ENCODE data around the gene CFAP92.
"Not testable (repeated sequence)": the region's sequence is repeated elsewhere in the genome, so short reads cannot be mapped to it uniquely, and the experiment has no call there.

The CFAP92 gene

GRCh38 chr3:128906031-128906803, 87.7 kb downstream of the CFAP92 start:
- no peak for DNase-seq (ENCODE audit: low read depth, low spot score)

DNA sequence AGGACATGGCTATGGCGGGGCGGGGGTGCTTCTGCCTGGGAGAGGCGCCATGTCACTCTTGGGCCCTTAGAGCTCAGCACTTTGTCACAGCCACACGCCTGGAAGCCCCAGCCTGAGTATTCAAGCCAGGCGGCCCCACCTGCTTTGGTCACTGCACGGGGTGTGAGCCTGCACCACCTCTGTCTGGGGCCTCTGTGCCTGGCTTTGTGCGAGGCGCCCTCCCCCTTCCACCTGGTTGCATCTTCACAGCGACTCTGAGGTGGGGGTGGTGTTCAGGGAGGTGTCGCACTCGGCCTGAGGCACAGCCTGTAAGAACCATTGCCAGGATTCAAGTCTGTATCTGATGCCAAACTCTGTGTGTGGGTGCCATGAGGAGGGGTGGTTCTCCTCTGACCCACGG, 90.4 kb downstream of the CFAP92 start:
- no peak for DNase-seq (ENCODE audit: low read depth, low spot score)

- DNase-seq (ENCODE audit: low read depth, low spot score) = no peak
Observed at GRCh38 chr3:128902426-128902825, 91.5 kb downstream of the CFAP92 start.

DNA sequence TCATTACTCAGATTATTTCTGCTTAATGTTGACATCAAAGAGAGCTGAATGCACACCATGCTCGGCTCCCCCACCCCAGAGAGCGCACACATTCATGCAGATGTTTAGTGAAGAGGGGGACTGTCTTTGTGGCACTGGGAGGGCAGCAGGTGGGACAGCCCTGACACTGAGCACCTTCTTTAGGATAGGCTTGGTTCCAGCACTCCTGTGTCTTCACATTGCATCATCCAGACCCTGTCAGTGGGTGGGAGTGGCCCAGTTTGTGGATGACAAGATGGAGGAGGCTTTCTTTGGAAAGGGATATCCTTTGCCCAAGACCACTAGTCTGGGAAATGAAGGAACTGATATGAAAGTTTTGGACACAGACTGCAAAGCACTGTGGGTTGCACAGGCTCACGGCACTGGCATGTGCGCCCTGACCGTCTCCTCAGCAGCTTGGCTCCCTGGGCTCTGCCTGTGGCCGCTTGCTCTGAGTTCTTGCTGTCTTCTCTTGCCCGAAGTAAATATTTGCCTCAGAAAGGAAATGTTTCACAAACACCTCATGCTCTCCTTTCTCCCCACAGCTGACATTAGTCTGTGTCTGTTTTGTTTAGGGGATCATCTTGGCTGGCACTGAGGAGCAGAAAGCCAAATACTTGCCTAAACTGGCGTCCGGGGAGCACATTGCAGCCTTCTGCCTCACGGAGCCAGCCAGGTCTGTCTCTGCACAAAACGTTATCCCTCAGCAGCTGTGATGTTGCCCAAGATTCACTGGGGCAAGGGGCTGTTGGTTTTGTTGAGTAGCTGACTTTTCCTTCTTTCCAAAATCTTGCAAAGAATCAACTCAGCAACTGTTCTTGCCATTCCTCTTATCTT, 97.8 kb downstream of the CFAP92 start:
- no peak for DNase-seq (ENCODE audit: low read depth, low spot score)

GRCh38 chr3:128889139-128889894, 104.6 kb downstream of the CFAP92 start:
- no peak for DNase-seq (ENCODE audit: low read depth, low spot score)

GRCh38 chr3:128884992-128885391, 108.9 kb downstream of the CFAP92 start:
- DNase-seq (ENCODE audit: low read depth, low spot score) = no peak

GRCh38 chr3:128882719-128883118, 111.2 kb downstream of the CFAP92 start:
- DNase-seq (ENCODE audit: low read depth, low spot score) = no peak

DNA sequence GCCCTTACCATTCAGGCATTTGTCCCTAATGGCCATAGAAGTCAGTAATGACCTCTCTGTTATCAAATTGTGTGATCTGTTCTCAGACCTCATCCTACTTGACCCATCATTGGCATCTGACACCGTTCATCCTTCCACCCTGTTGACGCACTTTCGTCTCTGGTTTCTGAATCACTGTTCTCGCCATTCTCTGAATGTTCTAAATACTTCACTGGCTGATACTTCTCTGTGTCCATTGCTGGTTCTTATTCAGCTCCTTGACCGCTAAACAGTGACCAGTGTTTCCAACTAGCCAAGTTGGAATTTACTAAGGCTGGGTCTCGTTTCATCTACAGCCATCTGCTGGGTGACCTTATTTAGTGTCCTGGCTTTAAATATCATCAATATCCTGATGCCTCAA, 112.3 kb downstream of the CFAP92 start:
- DNase-seq (ENCODE audit: low read depth, low spot score) = no peak

DNA sequence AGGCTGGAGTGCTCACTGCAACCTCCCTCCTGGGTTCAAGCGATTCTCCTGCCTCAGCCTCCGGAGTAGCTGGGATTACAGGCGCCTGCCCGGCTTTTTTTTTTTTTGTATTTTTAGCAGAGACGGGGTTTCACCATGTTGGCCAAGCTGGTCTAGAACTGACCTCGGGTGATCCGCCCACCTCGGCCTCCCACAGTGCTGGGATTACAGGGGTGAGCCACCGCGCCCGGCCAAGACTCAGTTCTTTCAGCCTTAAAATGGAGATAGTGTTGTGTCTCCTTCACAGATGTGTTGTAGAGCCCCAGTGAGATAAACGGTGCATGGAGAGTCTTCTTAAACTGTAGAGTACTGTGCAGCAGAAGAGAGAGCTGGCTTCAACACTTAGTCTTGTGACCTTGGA, 113.4 kb downstream of the CFAP92 start:
- DNase-seq (ENCODE audit: low read depth, low spot score) = not testable (repeated sequence)

DNA sequence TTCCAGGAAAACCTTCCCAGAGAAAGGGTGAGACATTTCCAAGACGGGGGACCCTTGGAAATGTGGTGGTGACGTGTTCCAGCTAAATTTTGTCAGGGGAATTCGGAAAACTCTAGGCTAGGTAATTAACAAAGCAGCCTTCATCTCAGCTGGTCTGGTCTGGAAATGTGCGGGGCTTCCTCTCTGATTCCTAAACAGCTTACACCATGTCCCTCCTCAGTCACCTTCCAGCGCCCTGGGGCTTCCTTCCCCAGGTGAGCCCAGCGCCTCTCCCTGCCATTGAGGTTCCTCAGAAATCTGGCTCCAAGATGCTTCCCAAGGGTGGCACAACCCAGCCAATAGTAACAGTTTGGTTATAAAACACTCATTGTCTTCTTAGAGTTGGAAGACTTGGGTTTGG, 113.9 kb downstream of the CFAP92 start:
- DNase-seq (ENCODE audit: low read depth, low spot score) = no peak

GRCh38 chr3:128879125-128879969, 114.5 kb downstream of the CFAP92 start, which contains the start of gene ACAD9:
Gene ACAD9, plus strand, starts transcription at chr3:128879620. Its CDS starts 72 bp downstream, at chr3:128879692.
- peak; percentile 94 for DNase-seq (ENCODE audit: low read depth, low spot score)

DNA sequence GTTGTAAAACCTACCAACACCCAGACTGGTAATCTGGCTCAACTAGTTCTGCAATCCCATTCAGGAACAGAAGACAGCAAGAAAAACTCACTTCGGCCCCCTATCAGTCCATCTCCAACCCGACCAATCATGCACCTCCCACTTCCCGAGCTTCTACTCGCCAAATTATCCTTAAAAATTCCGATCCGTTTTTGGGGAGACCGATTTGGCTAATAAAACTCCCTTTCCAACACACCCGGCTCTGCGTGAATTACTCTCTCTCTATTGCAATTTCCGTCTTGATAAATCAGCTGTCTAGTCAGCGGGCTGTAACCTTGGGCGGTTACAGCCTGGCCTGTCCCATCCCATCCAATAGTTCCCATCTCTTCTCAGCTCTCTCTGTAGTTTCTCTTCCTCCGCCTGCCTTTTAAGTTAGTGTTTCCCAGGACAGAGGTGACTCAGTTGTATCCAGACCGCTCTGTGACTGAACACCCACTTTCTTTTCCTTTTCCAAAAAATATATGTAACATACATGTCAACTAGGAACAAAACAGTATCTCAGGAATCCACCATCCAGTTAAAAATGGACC, 115.2 kb downstream of the CFAP92 start:
- DNase-seq (ENCODE audit: low read depth, low spot score) = peak; percentile 18

DNA sequence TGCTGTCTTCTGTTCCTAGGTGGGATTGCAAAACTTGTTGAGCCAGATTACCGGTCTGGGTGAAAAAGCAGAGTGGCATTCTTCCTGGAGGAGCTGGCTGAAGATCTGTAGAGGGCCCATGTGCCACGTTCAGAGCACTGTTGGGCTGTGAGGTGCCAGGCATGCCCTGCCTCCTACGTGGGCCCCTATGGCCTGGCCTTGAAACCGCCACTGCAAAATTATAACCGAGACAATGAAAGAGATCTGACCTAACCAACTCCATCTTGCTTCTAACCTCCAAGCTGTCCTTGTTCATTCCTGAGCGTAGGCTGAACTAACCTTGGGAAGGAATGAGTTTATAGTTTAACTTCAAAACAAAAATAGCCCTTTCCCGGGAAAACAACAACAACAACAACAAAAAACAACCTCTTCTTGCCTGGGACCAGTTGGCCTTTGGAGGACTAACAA, 115.8 kb downstream of the CFAP92 start:
- DNase-seq (ENCODE audit: low read depth, low spot score) = no peak

GRCh38 chr3:128875556-128876120, 118.2 kb downstream of the CFAP92 start:
- DNase-seq (ENCODE audit: low read depth, low spot score) = no peak

DNA sequence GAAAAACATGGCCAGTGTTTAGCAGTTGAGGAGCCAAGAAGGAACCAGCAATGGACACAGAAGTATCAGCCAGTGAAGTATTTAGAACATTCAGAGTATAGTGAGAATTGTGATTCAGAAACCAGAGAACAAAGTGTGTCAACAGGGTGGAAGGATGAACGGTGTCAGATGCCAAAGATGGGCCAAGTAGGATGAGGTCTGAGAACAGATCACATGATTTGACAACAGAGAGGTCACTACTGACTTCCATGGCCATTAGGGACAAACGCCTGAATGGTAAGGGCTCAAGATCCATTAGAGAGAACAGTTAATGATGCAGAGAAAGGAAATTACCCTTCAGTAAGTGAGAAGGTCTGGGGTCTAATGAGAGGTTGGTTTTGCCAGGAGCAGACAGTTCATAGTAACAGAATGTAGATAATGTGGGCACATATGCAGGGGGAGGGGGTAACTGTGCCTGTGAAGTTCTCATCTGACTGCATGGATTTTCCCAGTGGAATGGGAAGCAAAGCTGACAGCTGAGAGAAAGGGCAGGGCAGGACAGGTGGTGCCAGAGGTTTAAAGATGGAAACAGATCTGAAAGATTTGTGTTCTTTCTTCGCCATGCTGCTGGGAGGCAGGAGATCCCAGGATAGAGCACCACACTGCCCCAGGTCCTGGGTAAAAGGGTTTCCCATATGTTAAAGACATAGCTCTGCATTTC, 119.2 kb downstream of the CFAP92 start:
- DNase-seq (ENCODE audit: low read depth, low spot score) = no peak

DNA sequence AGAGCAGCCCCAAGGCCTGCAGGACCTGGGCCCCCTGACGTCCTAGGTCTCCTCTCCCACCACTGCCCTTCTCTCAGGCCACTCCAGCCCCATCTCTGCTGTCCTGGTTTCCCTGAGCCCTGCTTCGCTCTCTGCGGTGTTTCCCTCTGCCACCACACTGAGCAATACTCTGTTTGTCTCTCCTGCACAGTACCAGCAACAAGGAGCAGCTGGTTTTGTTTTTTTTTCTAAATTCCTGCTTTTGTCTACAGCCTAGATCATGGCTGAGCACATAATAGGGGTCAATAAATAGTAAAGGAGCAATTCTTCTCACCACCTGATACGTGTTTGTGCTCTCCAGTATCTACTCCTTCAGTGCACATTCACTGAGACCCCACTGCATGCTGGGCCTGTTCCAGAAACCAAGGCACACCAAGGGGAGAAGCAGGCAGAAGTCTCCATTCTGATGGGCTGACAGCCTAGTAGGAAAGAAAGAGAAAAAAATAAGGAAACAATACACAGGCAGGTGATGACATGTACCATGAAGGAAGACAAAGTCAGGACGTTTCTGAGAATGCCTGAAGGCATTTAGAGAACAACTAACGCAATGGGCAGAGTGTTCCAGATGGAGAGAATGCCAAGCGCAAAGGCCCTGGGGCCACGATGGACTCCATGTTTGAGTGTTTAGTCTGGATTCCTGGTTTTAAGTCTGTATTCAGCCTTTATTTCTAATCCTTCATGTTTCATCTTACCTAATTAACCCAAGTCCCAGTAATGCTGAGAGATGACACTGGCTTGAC, 120.4 kb downstream of the CFAP92 start:
- no peak for DNase-seq (ENCODE audit: low read depth, low spot score)

DNA sequence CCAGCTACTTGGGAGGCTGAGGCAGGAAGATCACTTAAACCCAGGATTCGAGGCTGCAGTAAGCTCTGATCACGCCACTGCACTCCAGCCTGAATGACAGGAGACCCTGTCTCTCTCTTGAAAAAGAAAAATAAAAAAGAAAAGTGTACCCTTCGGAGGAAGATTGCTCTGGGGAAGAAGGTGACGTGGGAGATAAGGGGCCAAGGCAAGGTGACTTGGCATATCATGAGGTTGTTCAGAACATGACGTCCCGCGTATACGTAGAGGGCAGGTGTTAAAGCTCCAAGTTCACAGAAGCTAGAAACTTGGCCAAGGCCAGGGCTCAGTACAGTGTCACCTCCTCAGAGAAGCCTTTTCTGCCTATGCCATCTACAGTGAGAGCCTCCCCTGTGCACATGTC, 121.1 kb downstream of the CFAP92 start:
- DNase-seq (ENCODE audit: low read depth, low spot score) = no peak

DNA sequence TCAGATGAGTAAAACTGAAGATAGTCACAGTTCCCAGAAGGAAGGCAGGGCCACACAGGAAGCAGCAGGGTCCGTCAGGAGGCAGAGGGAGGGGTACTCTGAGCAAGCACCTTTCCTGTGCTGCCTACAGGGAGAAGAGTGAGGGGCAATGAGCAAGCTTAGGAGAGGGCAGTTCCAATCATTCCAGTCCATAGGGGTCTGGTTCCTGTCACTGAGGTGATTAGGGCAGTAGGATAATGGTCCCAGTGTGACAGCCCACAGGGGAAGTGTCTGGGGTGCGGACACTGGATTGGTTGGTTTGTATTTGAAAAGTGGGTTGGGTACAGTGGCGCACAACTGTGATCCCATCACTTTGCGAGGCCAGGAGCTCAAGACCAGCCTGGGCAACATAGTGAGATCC, 121.6 kb downstream of the CFAP92 start:
- DNase-seq (ENCODE audit: low read depth, low spot score) = no peak

DNA sequence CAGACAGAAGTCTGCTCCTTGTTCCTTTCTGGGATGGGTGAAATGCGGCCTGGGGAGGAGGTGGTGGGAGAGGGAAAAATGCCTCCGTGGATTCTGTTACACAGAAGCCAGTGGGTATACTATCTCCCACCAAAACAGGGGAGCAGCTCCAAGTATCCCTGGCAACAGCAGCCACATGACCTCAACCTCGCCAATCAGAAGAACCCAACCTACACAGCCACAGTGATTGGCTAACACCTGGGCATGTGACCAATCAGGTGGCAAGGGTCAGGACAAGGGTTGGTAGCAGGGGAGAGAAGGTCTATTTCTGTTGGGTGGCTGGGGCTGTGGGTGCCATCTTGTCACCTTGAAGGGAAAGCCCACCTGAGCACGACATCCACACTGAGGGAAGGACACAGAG, 123.5 kb downstream of the CFAP92 start:
- no peak for DNase-seq (ENCODE audit: low read depth, low spot score)
